HCT116 (cell line): ENCODE results near the gene PLCB4. TPM values are rescaled to one million over a fixed set of nuclear protein-coding genes. Genes with fewer than 3 reads are reported as not detected.

Experiments
- ATAC-seq: fragments of 200-7000 bp; cut with Tn5 transposase; 2 replicates; pipeline ENCODE4 v1.9.1; 2020; ENCODE audit warnings: mild to moderate bottlenecking, moderate library complexity
- BruUV-seq: library from RNA; stranded (reverse); fragments of 400-500 nt; replicated peaks from 2 replicates; lab custom pipeline; 2021; lab: Mats Ljungman, UMichigan
- CTCF ChIA-PET: fragments of 300-600 bp; sonication (Branson Sonifier 250); formaldehyde crosslinking; loops from one replicate; lab custom pipeline; 2021; ENCODE audit warnings: antibody characterized with exemption; lab: Charles Lee
- POLR2A ChIA-PET: fragments of 300-600, 350-600 bp; sonication (Branson Sonifier 250); formaldehyde crosslinking; loops from one replicate; lab custom pipeline; 2021; ENCODE audit warnings: antibody characterized with exemption; lab: Charles Lee
- RAD21 ChIA-PET, 2 experiments: fragments of 300-600 bp; sonication (Branson Sonifier 250); formaldehyde crosslinking; loops; one replicate each; lab custom pipeline; 2023; ENCODE audit warnings: low total read pairs in 2 of 2; ENCODE audit not compliant: uncharacterized antibody in 2 of 2, unreplicated experiment in 2 of 2, low non-redundant PET in 1 of 2; lab: Charles Lee
- DNase-seq: peaks from one replicate; pipeline ENCODE4 v3.0.0-alpha.2; 2010; ENCODE audit warnings: low read depth, low spot score
- H2AFZ ChIP-seq: fragments of 200-600 bp; shearing (Covaris generic), sonication (generic); 2 replicates; pipeline ENCODE4 v1.6.1; 2017; ENCODE audit warnings: low read depth, mixed run types, mixed read lengths, antibody characterized with exemption, low read length; ENCODE audit not compliant: poor library complexity, severe bottlenecking
- H3K27ac ChIP-seq: 2 replicates; pipeline ENCODE4 v1.5.1; 2012; ENCODE audit warnings: low read depth, low read length
- H3K27me3 ChIP-seq: fragments of 200-600 bp; sonication (generic); 2 replicates; pipeline ENCODE4 v1.6.1; 2016; ENCODE audit warnings: mixed run types, low read length, mixed read lengths; ENCODE audit not compliant: insufficient read depth
- H3K36me3 ChIP-seq, 2 experiments: fragments of 200-500 bp in 1 of 2; fragments of 200-600 bp in 1 of 2; sonication (Bioruptor generic) in 1 of 2; sonication (generic) in 1 of 2; 2 replicates each; pipeline versions ENCODE4 v1.5.1 to v1.6.1; 2014 to 2016; ENCODE audit warnings: low read length in 2 of 2, inconsistent platforms in 1 of 2, mixed read lengths in 1 of 2, mixed run types in 1 of 2; ENCODE audit not compliant: insufficient read depth in 2 of 2, control insufficient read depth in 1 of 2
- H3K4me1 ChIP-seq, 2 experiments: fragments of 200-600 bp in 1 of 2; sonication (generic) in 1 of 2; 2 replicates each; pipeline versions ENCODE4 v1.5.1 to v1.6.1; 2012 to 2017; ENCODE audit warnings: low read length in 2 of 2, inconsistent platforms in 1 of 2, mild to moderate bottlenecking in 1 of 2, mixed read lengths in 1 of 2, mixed run types in 1 of 2, moderate library complexity in 1 of 2; ENCODE audit not compliant: insufficient read depth in 2 of 2, control insufficient read depth in 1 of 2
- H3K4me2 ChIP-seq: fragments of 200-600 bp; sonication (generic); 2 replicates; pipeline ENCODE4 v1.6.1; 2017; ENCODE audit warnings: mixed run types, low read length, mixed read lengths
- H3K4me3 ChIP-seq, 2 experiments: fragments of 200-600 bp in 1 of 2; sonication (generic) in 1 of 2; replicated peaks in 1 of 2; 2 replicates each; pipeline ENCODE4 v1.5.1; 2011 to 2016; ENCODE audit warnings: low read length in 2 of 2, control low read depth in 1 of 2, low read depth in 1 of 2, mild to moderate bottlenecking in 1 of 2, mixed read lengths in 1 of 2, mixed run types in 1 of 2
- H3K79me2 ChIP-seq: fragments of 200-600 bp; sonication (generic); 2 replicates; pipeline ENCODE4 v1.6.1; 2017; ENCODE audit warnings: mild to moderate bottlenecking, mixed run types, low read length, moderate library complexity, mixed read lengths; ENCODE audit not compliant: insufficient read depth
- H3K9ac ChIP-seq: fragments of 200-600 bp; sonication (generic); 2 replicates; pipeline ENCODE4 v1.6.1; 2016; ENCODE audit warnings: low read length, mixed read lengths
- H3K9me2 ChIP-seq: fragments of 200-600 bp; sonication (generic), shearing (Covaris generic); 2 replicates; pipeline ENCODE4 v1.6.1; 2017; ENCODE audit warnings: mixed run types, mild to moderate bottlenecking, moderate library complexity; ENCODE audit not compliant: insufficient read depth
- H3K9me3 ChIP-seq, 2 experiments: fragments of 200-500 bp in 1 of 2; fragments of 200-600 bp in 1 of 2; sonication (Bioruptor generic) in 1 of 2; sonication (generic) in 1 of 2; 2 replicates each; pipeline ENCODE4 v1.6.1; 2014 to 2017; ENCODE audit warnings: low read length in 2 of 2, mixed read lengths in 2 of 2, inconsistent platforms in 1 of 2, low read depth in 1 of 2, mild to moderate bottlenecking in 1 of 2, mixed run types in 1 of 2, moderate library complexity in 1 of 2; ENCODE audit not compliant: control insufficient read depth in 1 of 2, insufficient read depth in 1 of 2
- H4K20me1 ChIP-seq: fragments of 200-600 bp; sonication (generic), shearing (Covaris generic); 2 replicates; pipeline ENCODE4 v1.6.1; 2017; ENCODE audit warnings: mixed run types, mild to moderate bottlenecking, moderate library complexity; ENCODE audit not compliant: insufficient read depth
- ATF3 ChIP-seq: IDR thresholded peaks from 2 replicates; pipeline ENCODE4 v1.6.1; 2012
- CBX3 ChIP-seq: IDR thresholded peaks from 2 replicates; pipeline ENCODE4 v1.6.1; 2012; ENCODE audit warnings: low read depth
- CTCF ChIP-seq, 3 experiments: fragments of 200-600 bp in 1 of 3; sonication (generic) in 1 of 3; IDR thresholded peaks in 2 of 3; conservative IDR thresholded peaks in 1 of 3; 2 replicates each; pipeline ENCODE4 v1.5.1; 2012 to 2017; ENCODE audit warnings: low read depth in 2 of 3, low read length in 2 of 3, antibody characterized with exemption in 1 of 3, borderline replicate concordance in 1 of 3, control low read depth in 1 of 3, mild to moderate bottlenecking in 1 of 3, mixed read lengths in 1 of 3, mixed run types in 1 of 3, moderate library complexity in 1 of 3; ENCODE audit not compliant: insufficient read depth in 1 of 3
- EGR1 ChIP-seq: IDR thresholded peaks from 2 replicates; pipeline ENCODE4 v1.6.1; 2012; ENCODE audit warnings: low read depth
- ELF1 ChIP-seq: IDR thresholded peaks from 2 replicates; pipeline ENCODE4 v1.6.1; 2012; ENCODE audit warnings: low read depth, borderline replicate concordance
- MAX ChIP-seq: IDR thresholded peaks from 2 replicates; pipeline ENCODE4 v1.6.1; 2012
- POLR2A ChIP-seq: IDR thresholded peaks from 2 replicates; pipeline ENCODE4 v1.7.0; 2011; ENCODE audit warnings: borderline replicate concordance; ENCODE audit not compliant: insufficient read depth, insufficient read length; ENCODE audit errors: extremely low read depth
- POLR2AphosphoS5 ChIP-seq: IDR thresholded peaks from 2 replicates; pipeline ENCODE4 v1.6.1; 2011; ENCODE audit warnings: mild to moderate bottlenecking, low read depth, low read length, moderate library complexity
- RAD21 ChIP-seq: IDR thresholded peaks from 2 replicates; pipeline ENCODE4 v1.6.1; 2012; ENCODE audit warnings: low read depth, mild to moderate bottlenecking
- SRF ChIP-seq: IDR thresholded peaks from 2 replicates; pipeline ENCODE4 v1.6.1; 2012; ENCODE audit warnings: low read depth
- TCF7L2 ChIP-seq: IDR thresholded peaks from 2 replicates; pipeline ENCODE4 v1.7.0; 2011; ENCODE audit warnings: borderline replicate concordance, inconsistent platforms; ENCODE audit not compliant: insufficient read depth, insufficient read length; ENCODE audit errors: extremely low read depth
- YY1 ChIP-seq: IDR thresholded peaks from 2 replicates; pipeline ENCODE4 v1.6.1; 2011; ENCODE audit warnings: low read length, low read depth, moderate library complexity, mild to moderate bottlenecking; ENCODE audit not compliant: insufficient replicate concordance; ENCODE audit errors: extremely low read depth
- ZBTB33 ChIP-seq: IDR thresholded peaks from 2 replicates; pipeline ENCODE4 v1.6.1; 2011; ENCODE audit warnings: mild to moderate bottlenecking, low read length, moderate library complexity; ENCODE audit not compliant: insufficient replicate concordance; ENCODE audit errors: extremely low read depth
- ZFX ChIP-seq: fragments of 450-650 bp; IDR thresholded peaks from 2 replicates; pipeline ENCODE4 v1.6.1; 2017
- intact Hi-C: fragments of 100-400 bp; cut with micrococcal nuclease; formaldehyde crosslinking; loops from 2 replicates; pipeline ENCODE4 v1.10.0; 2022
- total RNA-seq: library from RNA; stranded (reverse); gene quantifications from one replicate; pipeline ENCODE4 v1.2.1, GENCODE V29; 2021; ENCODE audit not compliant: unreplicated experiment

The PLCB4 gene
- total RNA-seq, 1 experiment from 2014 or later, result 2.5 TPM

GRCh38 chr20:9329355-9330101 is 260.6 kb downstream of the PLCB4 start:
- Histone ChIP-seq H3K9me2 (no peaks in the 10 kb centered on the region), H3K4me3 (no peak overlapping the region), H3K4me2 (no peak overlapping the region), H3K27ac (no peak overlapping the region), H3K9me3 (no peaks in the 10 kb centered on the region), H3K4me1 (no peaks in the 10 kb centered on the region), H3K27me3 (no peaks in the 10 kb centered on the region), H4K20me1 (no peaks in the 10 kb centered on the region), H3K79me2 (no peaks in the 10 kb centered on the region), H2AFZ (no peak overlapping the region), H3K9ac (no peak overlapping the region), H3K36me3 (no peaks in the 10 kb centered on the region)
- CTCF ChIA-PET, result no interaction called here
- no peak for TF ChIP-seq EGR1
- no peak for TF ChIP-seq POLR2A
- TF ChIP-seq RAD21, result no peak
- TF ChIP-seq MAX, result no peak
- no peak for TF ChIP-seq ELF1
- no peak for TF ChIP-seq POLR2AphosphoS5
- no peak for TF ChIP-seq ZFX
- TF ChIP-seq YY1, result no peak
- TF ChIP-seq TCF7L2, result no peak
- no peak for TF ChIP-seq SRF
- TF ChIP-seq CBX3, result no peak
- TF ChIP-seq ATF3, result no peak
- no peak for TF ChIP-seq ZBTB33
- no peak for TF ChIP-seq CTCF (IDR thresholded peaks at IDR 0.05 in 2 of 3, conservative IDR thresholded peaks at IDR 0.05 in 1 of 3; ENCODE audit: borderline replicate concordance in 1 of 3, insufficient read depth in 1 of 3, low read depth in 2 of 3, low read length in 2 of 3)
- no TSS peak for BruUV-seq
- POLR2A ChIA-PET, result no interaction called here
- RAD21 ChIA-PET, result no interaction called here
- intact Hi-C loops, result no loop called here
- no peak for ATAC-seq
- no peak for DNase-seq
